ENCODE data around the gene YIPF5. TPM values are rescaled to one million over a fixed set of nuclear protein-coding genes. Genes with fewer than 3 reads are reported as not detected.

The YIPF5 gene
- total and polyA plus RNA-seq, 2 of the 4 experiments (the other 2 are of a cell fraction), result 64.4 to 172 TPM

DNA sequence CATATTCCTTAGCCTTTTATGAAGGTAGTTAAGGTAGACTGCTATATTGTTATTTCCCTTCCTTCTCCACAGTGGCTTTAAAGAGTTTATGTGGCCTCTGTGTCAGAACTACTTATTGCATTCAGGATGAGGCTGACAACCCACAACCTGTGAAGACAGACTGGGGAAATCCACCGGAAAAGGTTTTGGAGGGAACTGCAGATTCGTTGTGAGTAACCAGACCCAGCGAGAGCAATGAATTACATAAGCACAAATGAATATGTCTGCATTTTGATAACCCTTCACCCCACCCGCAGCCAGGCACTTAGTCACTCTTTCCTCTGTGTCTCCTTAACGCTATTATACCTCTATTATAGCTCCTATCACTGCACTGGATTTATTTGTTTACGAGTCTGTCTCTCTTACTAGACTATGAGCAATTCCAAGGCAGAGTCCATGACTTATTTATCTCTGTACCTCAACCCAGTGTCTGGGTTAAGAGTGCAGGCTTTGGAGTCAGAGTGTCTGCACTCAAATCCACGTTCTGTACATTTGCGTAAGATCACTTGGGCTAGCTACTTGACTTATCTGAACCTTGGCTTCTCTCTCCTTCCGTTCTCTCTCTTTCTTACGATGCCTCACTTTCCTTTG, 19.5 kb upstream of the YIPF5 start:
- no peak overlapping the region for H2AK5ac ChIP-seq (ENCODE audit: low read depth, low read length)
- H2AK9ac ChIP-seq (replicated peaks; ENCODE audit: low read depth, low read length, poor library complexity), result no peak overlapping the region
- H4K91ac ChIP-seq (ENCODE audit: insufficient read depth, low read depth, low read length), result no peak overlapping the region
- no peaks in the 10 kb centered on the region for H4K20me1 ChIP-seq (ENCODE audit: insufficient read depth, low read length)
- H2BK15ac ChIP-seq (ENCODE audit: low read depth, low read length), result 0 out of 3 replicates have a peak overlapping the region, but pooled peaks have one; percentile 1
- H3K9ac ChIP-seq (ENCODE audit: low read depth, low read length), result no peak overlapping the region
- H3K23ac ChIP-seq (ENCODE audit: low read depth, low read length), result no peak overlapping the region
- H3K27ac ChIP-seq (ENCODE audit: insufficient read depth, low read length), result no peak overlapping the region
- intact Hi-C loops (cut with micrococcal nuclease), result loop anchor here (10.0 kb wide), 1 partner anchor 1475 kb away; no protein-coding TSS in a partner anchor
- no peak overlapping the region; the same call in 1 of the 2 replicates for H3K4ac ChIP-seq (ENCODE audit: low read depth, low read length)
- ATAC-seq (ENCODE audit: low read depth), result peak; percentile 63
- H4K5ac ChIP-seq (ENCODE audit: low read depth, low read length), result no peak overlapping the region; the same call in 1 of the 2 replicates
- in situ Hi-C loops (cut with MboI; ENCODE audit: low sequenced_read_pairs), result loop anchor here (25.0 kb wide), 1 partner anchor 1178 kb away; no protein-coding TSS in a partner anchor
- H2AFZ ChIP-seq (replicated peaks; ENCODE audit: low read length, poor library complexity), result no peak overlapping the region
- no peaks in the 10 kb centered on the region for H3K9me1 ChIP-seq (ENCODE audit: insufficient read depth, low read length)
- no peaks in the 10 kb centered on the region for H3K27me3 ChIP-seq (ENCODE audit: control insufficient read depth, insufficient read depth, low read length)
- no peaks in the 10 kb centered on the region for H3K36me3 ChIP-seq (ENCODE audit: control insufficient read depth, insufficient read depth, low read length)
- peak overlapping the region; percentile 63; the same call in 1 of the 2 replicates for H3K18ac ChIP-seq (ENCODE audit: low read depth, low read length)
- H3K14ac ChIP-seq (replicated peaks; ENCODE audit: low read depth, low read length), result no peak overlapping the region
- H3K4me1 ChIP-seq (ENCODE audit: control insufficient read depth, insufficient read depth, low read length), result peaks cover 6% of the 10 kb centered on the region; the same call in 1 of the 2 replicates
- no peak overlapping the region for H3K56ac ChIP-seq (ENCODE audit: extremely low read depth, insufficient read depth, low read length)
- peak overlapping the region; percentile 71; the same call in 1 of the 2 replicates for H3K4me2 ChIP-seq (ENCODE audit: low read depth, low read length)
- H3K79me1 ChIP-seq (ENCODE audit: low read depth in 1 of 2, low read length in 2 of 2), result no peaks in the 10 kb centered on the region
- no peak overlapping the region for H2BK20ac ChIP-seq (ENCODE audit: low read depth, low read length)
- ChIA-PET CTCF (interaction anchor here (0.6 kb wide), 1 partner anchor 1267 kb away, joined by 3 read pairs; no protein-coding TSS in a partner anchor), POLR2A (ENCODE audit: unreplicated experiment) (no interaction called here)
- BruUV-seq (replicated peaks), result no TSS peak
- H2BK5ac ChIP-seq (ENCODE audit: low read depth, low read length, poor library complexity, severe bottlenecking), result peak overlapping the region; percentile 30
- dilution Hi-C loops (cut with HindIII; ENCODE audit: low sequenced_read_pairs, unreplicated experiment), result no loop called here
- 0% methylated on average over 4 of the region's 10 CpGs; no CpG with 5 or more reads in 1 of the 2 experiments for WGBS, 2 experiments (ENCODE audit: extremely low coverage in 2 of 2, insufficient read length in 1 of 2)
- H2BK120ac ChIP-seq (ENCODE audit: low read depth, low read length), result peak overlapping the region; percentile 13; the same call in 1 of the 2 replicates
- no peak overlapping the region for H4K8ac ChIP-seq (ENCODE audit: low read depth in 2 of 2, low read length in 2 of 2)
- no peak overlapping the region for H3K4me3 ChIP-seq (ENCODE audit: insufficient read depth, low read depth, low read length)
- peak; percentile 93 for DNase-seq
- no peaks in the 10 kb centered on the region for H3K9me3 ChIP-seq (ENCODE audit: control insufficient read depth, insufficient read depth, low read length)
- TF ChIP-seq BHLHE40 (IDR thresholded peaks at IDR 0.05; ENCODE audit: low read depth, low read length), result peak; percentile 64
- TF ChIP-seq, protein P1, sequence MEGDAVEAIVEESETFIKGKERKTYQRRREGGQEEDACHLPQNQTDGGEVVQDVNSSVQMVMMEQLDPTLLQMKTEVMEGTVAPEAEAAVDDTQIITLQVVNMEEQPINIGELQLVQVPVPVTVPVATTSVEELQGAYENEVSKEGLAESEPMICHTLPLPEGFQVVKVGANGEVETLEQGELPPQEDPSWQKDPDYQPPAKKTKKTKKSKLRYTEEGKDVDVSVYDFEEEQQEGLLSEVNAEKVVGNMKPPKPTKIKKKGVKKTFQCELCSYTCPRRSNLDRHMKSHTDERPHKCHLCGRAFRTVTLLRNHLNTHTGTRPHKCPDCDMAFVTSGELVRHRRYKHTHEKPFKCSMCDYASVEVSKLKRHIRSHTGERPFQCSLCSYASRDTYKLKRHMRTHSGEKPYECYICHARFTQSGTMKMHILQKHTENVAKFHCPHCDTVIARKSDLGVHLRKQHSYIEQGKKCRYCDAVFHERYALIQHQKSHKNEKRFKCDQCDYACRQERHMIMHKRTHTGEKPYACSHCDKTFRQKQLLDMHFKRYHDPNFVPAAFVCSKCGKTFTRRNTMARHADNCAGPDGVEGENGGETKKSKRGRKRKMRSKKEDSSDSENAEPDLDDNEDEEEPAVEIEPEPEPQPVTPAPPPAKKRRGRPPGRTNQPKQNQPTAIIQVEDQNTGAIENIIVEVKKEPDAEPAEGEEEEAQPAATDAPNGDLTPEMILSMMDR (conservative IDR thresholded peaks at IDR 0.05; ENCODE audit: low read depth, low read length), result no peak
- no peak for TF ChIP-seq RFX5 (IDR thresholded peaks at IDR 0.05; ENCODE audit: low read depth, low read length)
- TF ChIP-seq FOS (IDR thresholded peaks at IDR 0.05; ENCODE audit: low read depth, low read length), result peak; percentile 94
- no peak for TF ChIP-seq MAFK (IDR thresholded peaks at IDR 0.05; ENCODE audit: low read depth, low read length)
- no peak for TF ChIP-seq POLR2A (IDR thresholded peaks at IDR 0.05; ENCODE audit: low read depth, low read length)
- TF ChIP-seq RAD21 (IDR thresholded peaks at IDR 0.05; ENCODE audit: low read length), result 0 out of 2 replicates have a peak, but pooled peaks have one; percentile 2
- TF ChIP-seq, protein P2, sequence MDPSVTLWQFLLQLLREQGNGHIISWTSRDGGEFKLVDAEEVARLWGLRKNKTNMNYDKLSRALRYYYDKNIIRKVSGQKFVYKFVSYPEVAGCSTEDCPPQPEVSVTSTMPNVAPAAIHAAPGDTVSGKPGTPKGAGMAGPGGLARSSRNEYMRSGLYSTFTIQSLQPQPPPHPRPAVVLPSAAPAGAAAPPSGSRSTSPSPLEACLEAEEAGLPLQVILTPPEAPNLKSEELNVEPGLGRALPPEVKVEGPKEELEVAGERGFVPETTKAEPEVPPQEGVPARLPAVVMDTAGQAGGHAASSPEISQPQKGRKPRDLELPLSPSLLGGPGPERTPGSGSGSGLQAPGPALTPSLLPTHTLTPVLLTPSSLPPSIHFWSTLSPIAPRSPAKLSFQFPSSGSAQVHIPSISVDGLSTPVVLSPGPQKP (IDR thresholded peaks at IDR 0.05; ENCODE audit: borderline replicate concordance, low read depth, low read length), result no peak
- TF ChIP-seq, protein P3, sequence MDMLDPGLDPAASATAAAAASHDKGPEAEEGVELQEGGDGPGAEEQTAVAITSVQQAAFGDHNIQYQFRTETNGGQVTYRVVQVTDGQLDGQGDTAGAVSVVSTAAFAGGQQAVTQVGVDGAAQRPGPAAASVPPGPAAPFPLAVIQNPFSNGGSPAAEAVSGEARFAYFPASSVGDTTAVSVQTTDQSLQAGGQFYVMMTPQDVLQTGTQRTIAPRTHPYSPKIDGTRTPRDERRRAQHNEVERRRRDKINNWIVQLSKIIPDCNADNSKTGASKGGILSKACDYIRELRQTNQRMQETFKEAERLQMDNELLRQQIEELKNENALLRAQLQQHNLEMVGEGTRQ (IDR thresholded peaks at IDR 0.05; ENCODE audit: low read depth, low read length), result no peak
- TF ChIP-seq CHD1 (IDR thresholded peaks at IDR 0.05; ENCODE audit: low read depth, low read length), result 0 out of 2 replicates have a peak, but pooled peaks have one; percentile 29
- TF ChIP-seq CEBPB (IDR thresholded peaks at IDR 0.05; ENCODE audit: low read depth, low read length), result peak; percentile 81

Measured in IMR-90 (cell line).